OCI-LY1 (cell line): ENCODE data around the gene DDC.

ENCODE experiments used
- EZH2 ChIP-seq: fragments of 200-600 bp; sonication (generic), shearing (Covaris generic); IDR thresholded peaks from 2 replicates; pipeline ENCODE4 v1.8.0; 2017; ENCODE audit warnings: borderline replicate concordance, mixed run types, mild to moderate bottlenecking, antibody characterized with exemption, low read length, moderate library complexity, mixed read lengths
- TF ChIP-seq, protein P1 (sequence below): fragments of 200-600 bp; sonication (generic), shearing (Covaris generic); IDR thresholded peaks from 2 replicates; pipeline ENCODE4 v1.5.1; 2017; ENCODE audit warnings: mild to moderate bottlenecking, antibody characterized with exemption, low read length, moderate library complexity, mixed read lengths

DNA sequence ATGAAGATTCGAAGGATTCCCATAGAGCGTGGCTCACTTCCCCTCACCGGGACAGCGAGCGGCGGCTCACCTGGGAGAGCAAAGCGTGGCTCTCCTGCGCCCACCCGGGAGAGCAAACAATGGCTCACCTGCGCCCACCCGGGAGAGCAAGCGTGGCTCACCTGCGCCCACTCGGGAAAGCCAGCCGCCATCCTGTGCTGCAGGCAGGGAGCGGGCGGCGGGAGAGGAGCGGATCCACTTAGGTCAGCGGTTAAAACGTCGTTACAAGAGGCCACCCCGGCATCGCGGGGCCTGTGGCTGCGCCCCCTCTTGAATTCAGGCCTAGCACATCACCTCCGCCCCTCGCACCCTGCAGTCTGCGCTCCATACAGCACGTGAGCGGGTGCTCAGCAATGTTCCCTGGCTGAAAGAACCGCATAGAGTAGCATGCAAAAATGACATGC lies 114.6 kb downstream of the DDC start:
- TF ChIP-seq, protein P1, sequence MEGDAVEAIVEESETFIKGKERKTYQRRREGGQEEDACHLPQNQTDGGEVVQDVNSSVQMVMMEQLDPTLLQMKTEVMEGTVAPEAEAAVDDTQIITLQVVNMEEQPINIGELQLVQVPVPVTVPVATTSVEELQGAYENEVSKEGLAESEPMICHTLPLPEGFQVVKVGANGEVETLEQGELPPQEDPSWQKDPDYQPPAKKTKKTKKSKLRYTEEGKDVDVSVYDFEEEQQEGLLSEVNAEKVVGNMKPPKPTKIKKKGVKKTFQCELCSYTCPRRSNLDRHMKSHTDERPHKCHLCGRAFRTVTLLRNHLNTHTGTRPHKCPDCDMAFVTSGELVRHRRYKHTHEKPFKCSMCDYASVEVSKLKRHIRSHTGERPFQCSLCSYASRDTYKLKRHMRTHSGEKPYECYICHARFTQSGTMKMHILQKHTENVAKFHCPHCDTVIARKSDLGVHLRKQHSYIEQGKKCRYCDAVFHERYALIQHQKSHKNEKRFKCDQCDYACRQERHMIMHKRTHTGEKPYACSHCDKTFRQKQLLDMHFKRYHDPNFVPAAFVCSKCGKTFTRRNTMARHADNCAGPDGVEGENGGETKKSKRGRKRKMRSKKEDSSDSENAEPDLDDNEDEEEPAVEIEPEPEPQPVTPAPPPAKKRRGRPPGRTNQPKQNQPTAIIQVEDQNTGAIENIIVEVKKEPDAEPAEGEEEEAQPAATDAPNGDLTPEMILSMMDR = no peak; the same call in 1 of the 2 replicates
- no peak for TF ChIP-seq EZH2
